HCT116 (cell line): ENCODE data around the gene RYR3. TPM values are rescaled to one million over a fixed set of nuclear protein-coding genes. Genes with fewer than 3 reads are reported as not detected.

Source experiments
- ATAC-seq: fragments of 200-7000 bp; cut with Tn5 transposase; 2 replicates; pipeline ENCODE4 v1.9.1; 2020; ENCODE audit warnings: mild to moderate bottlenecking, moderate library complexity
- BruUV-seq: library from RNA; stranded (reverse); fragments of 400-500 nt; replicated peaks from 2 replicates; lab custom pipeline; 2021; lab: Mats Ljungman, UMichigan
- CTCF ChIA-PET: fragments of 300-600 bp; sonication (Branson Sonifier 250); formaldehyde crosslinking; loops from one replicate; lab custom pipeline; 2021; ENCODE audit warnings: antibody characterized with exemption; lab: Charles Lee
- POLR2A ChIA-PET: fragments of 300-600, 350-600 bp; sonication (Branson Sonifier 250); formaldehyde crosslinking; loops from one replicate; lab custom pipeline; 2021; ENCODE audit warnings: antibody characterized with exemption; lab: Charles Lee
- RAD21 ChIA-PET, 2 experiments: fragments of 300-600 bp; sonication (Branson Sonifier 250); formaldehyde crosslinking; loops; one replicate each; lab custom pipeline; 2023; ENCODE audit warnings: low total read pairs in 2 of 2; ENCODE audit not compliant: uncharacterized antibody in 2 of 2, unreplicated experiment in 2 of 2, low non-redundant PET in 1 of 2; lab: Charles Lee
- DNase-seq: peaks from one replicate; pipeline ENCODE4 v3.0.0-alpha.2; 2010; ENCODE audit warnings: low read depth, low spot score
- H2AFZ ChIP-seq: fragments of 200-600 bp; shearing (Covaris generic), sonication (generic); 2 replicates; pipeline ENCODE4 v1.6.1; 2017; ENCODE audit warnings: low read depth, mixed run types, mixed read lengths, antibody characterized with exemption, low read length; ENCODE audit not compliant: poor library complexity, severe bottlenecking
- H3K27ac ChIP-seq: 2 replicates; pipeline ENCODE4 v1.5.1; 2012; ENCODE audit warnings: low read depth, low read length
- H3K27me3 ChIP-seq: fragments of 200-600 bp; sonication (generic); 2 replicates; pipeline ENCODE4 v1.6.1; 2016; ENCODE audit warnings: mixed run types, low read length, mixed read lengths; ENCODE audit not compliant: insufficient read depth
- H3K36me3 ChIP-seq, 2 experiments: fragments of 200-500 bp in 1 of 2; fragments of 200-600 bp in 1 of 2; sonication (Bioruptor generic) in 1 of 2; sonication (generic) in 1 of 2; 2 replicates each; pipeline versions ENCODE4 v1.5.1 to v1.6.1; 2014 to 2016; ENCODE audit warnings: low read length in 2 of 2, inconsistent platforms in 1 of 2, mixed read lengths in 1 of 2, mixed run types in 1 of 2; ENCODE audit not compliant: insufficient read depth in 2 of 2, control insufficient read depth in 1 of 2
- H3K4me1 ChIP-seq, 2 experiments: fragments of 200-600 bp in 1 of 2; sonication (generic) in 1 of 2; 2 replicates each; pipeline versions ENCODE4 v1.5.1 to v1.6.1; 2012 to 2017; ENCODE audit warnings: low read length in 2 of 2, inconsistent platforms in 1 of 2, mild to moderate bottlenecking in 1 of 2, mixed read lengths in 1 of 2, mixed run types in 1 of 2, moderate library complexity in 1 of 2; ENCODE audit not compliant: insufficient read depth in 2 of 2, control insufficient read depth in 1 of 2
- H3K4me2 ChIP-seq: fragments of 200-600 bp; sonication (generic); 2 replicates; pipeline ENCODE4 v1.6.1; 2017; ENCODE audit warnings: mixed run types, low read length, mixed read lengths
- H3K4me3 ChIP-seq, 2 experiments: fragments of 200-600 bp in 1 of 2; sonication (generic) in 1 of 2; replicated peaks in 1 of 2; 2 replicates each; pipeline ENCODE4 v1.5.1; 2011 to 2016; ENCODE audit warnings: low read length in 2 of 2, control low read depth in 1 of 2, low read depth in 1 of 2, mild to moderate bottlenecking in 1 of 2, mixed read lengths in 1 of 2, mixed run types in 1 of 2
- H3K79me2 ChIP-seq: fragments of 200-600 bp; sonication (generic); 2 replicates; pipeline ENCODE4 v1.6.1; 2017; ENCODE audit warnings: mild to moderate bottlenecking, mixed run types, low read length, moderate library complexity, mixed read lengths; ENCODE audit not compliant: insufficient read depth
- H3K9ac ChIP-seq: fragments of 200-600 bp; sonication (generic); 2 replicates; pipeline ENCODE4 v1.6.1; 2016; ENCODE audit warnings: low read length, mixed read lengths
- H3K9me2 ChIP-seq: fragments of 200-600 bp; sonication (generic), shearing (Covaris generic); 2 replicates; pipeline ENCODE4 v1.6.1; 2017; ENCODE audit warnings: mixed run types, mild to moderate bottlenecking, moderate library complexity; ENCODE audit not compliant: insufficient read depth
- H3K9me3 ChIP-seq, 2 experiments: fragments of 200-500 bp in 1 of 2; fragments of 200-600 bp in 1 of 2; sonication (Bioruptor generic) in 1 of 2; sonication (generic) in 1 of 2; 2 replicates each; pipeline ENCODE4 v1.6.1; 2014 to 2017; ENCODE audit warnings: low read length in 2 of 2, mixed read lengths in 2 of 2, inconsistent platforms in 1 of 2, low read depth in 1 of 2, mild to moderate bottlenecking in 1 of 2, mixed run types in 1 of 2, moderate library complexity in 1 of 2; ENCODE audit not compliant: control insufficient read depth in 1 of 2, insufficient read depth in 1 of 2
- H4K20me1 ChIP-seq: fragments of 200-600 bp; sonication (generic), shearing (Covaris generic); 2 replicates; pipeline ENCODE4 v1.6.1; 2017; ENCODE audit warnings: mixed run types, mild to moderate bottlenecking, moderate library complexity; ENCODE audit not compliant: insufficient read depth
- CTCF ChIP-seq, 3 experiments: fragments of 200-600 bp in 1 of 3; sonication (generic) in 1 of 3; IDR thresholded peaks in 2 of 3; conservative IDR thresholded peaks in 1 of 3; 2 replicates each; pipeline ENCODE4 v1.5.1; 2012 to 2017; ENCODE audit warnings: low read depth in 2 of 3, low read length in 2 of 3, antibody characterized with exemption in 1 of 3, borderline replicate concordance in 1 of 3, control low read depth in 1 of 3, mild to moderate bottlenecking in 1 of 3, mixed read lengths in 1 of 3, mixed run types in 1 of 3, moderate library complexity in 1 of 3; ENCODE audit not compliant: insufficient read depth in 1 of 3
- MAX ChIP-seq: IDR thresholded peaks from 2 replicates; pipeline ENCODE4 v1.6.1; 2012
- RAD21 ChIP-seq: IDR thresholded peaks from 2 replicates; pipeline ENCODE4 v1.6.1; 2012; ENCODE audit warnings: low read depth, mild to moderate bottlenecking
- intact Hi-C: fragments of 100-400 bp; cut with micrococcal nuclease; formaldehyde crosslinking; loops from 2 replicates; pipeline ENCODE4 v1.10.0; 2022
- total RNA-seq: library from RNA; stranded (reverse); gene quantifications from one replicate; pipeline ENCODE4 v1.2.1, GENCODE V29; 2021; ENCODE audit not compliant: unreplicated experiment

RYR3 gene
- total RNA-seq, 1 experiment from 2014 or later = not detected

- Histone ChIP-seq H2AFZ (no peak overlapping the region), H3K27me3 (peaks cover 31% of the 10 kb centered on the region), H3K27ac (no peak overlapping the region), H3K9me3 (no peaks in the 10 kb centered on the region), H3K4me1 (peaks cover 0 to 5% of the 10 kb centered on the region in 2 experiments; a peak in 1 of 4 replicates), H3K4me2 (no peak overlapping the region), H3K36me3 (no peaks in the 10 kb centered on the region), H4K20me1 (no peaks in the 10 kb centered on the region), H3K9me2 (no peaks in the 10 kb centered on the region), H3K9ac (no peak overlapping the region), H3K79me2 (no peaks in the 10 kb centered on the region), H3K4me3 (no peak overlapping the region)
- BruUV-seq = no TSS peak
- TF ChIP-seq MAX (no peak), RAD21 (peak; percentile 67), CTCF (IDR thresholded peaks at IDR 0.05 in 2 of 3, conservative IDR thresholded peaks at IDR 0.05 in 1 of 3; ENCODE audit: borderline replicate concordance in 1 of 3, insufficient read depth in 1 of 3, low read depth in 2 of 3, low read length in 2 of 3) (peak; percentile 39 to 89 (median 57); a peak in 5 of 6 replicates)
- POLR2A ChIA-PET = interaction anchor here (1.0 to 3.0 kb wide), 2 partner anchors 408 to 437 kb away, joined by 3 to 7 read pairs; no protein-coding TSS in a partner anchor
- intact Hi-C loops = loop anchor here (1.0 to 5.0 kb wide), 3 partner anchors 314 to 407 kb away; no protein-coding TSS in a partner anchor
- DNase-seq (peak; percentile 51), ATAC-seq (peak; percentile 92)
- RAD21 ChIA-PET = interaction anchor here (1.0 to 2.3 kb wide), 4 partner anchors 13 to 437 kb away, joined by 3 to 20 read pairs (median 10); no protein-coding TSS in a partner anchor
- CTCF ChIA-PET = interaction anchor here (0.6 to 8.7 kb wide), 36 partner anchors 9 to 448 kb away, joined by 3 to 177 read pairs (median 4); no protein-coding TSS in a partner anchor
These were observed 18.0 kb upstream of the RYR3 start for GRCh38 chr15:33292717-33293307.
